ENCODE data around the gene SBF1.

Gene SBF1

GRCh38 chr22:50396751-50397370, 78.0 kb downstream of the SBF1 start:
- TF ChIP-seq CTCF (conservative IDR thresholded peaks at IDR 0.05) (no peak), ZFX (IDR thresholded peaks at IDR 0.05) (no peak)
- peak overlapping the region; percentile 88 for H3K27ac ChIP-seq

Data from C4-2B (cell line).